Ishikawa (cell line): ENCODE results near the gene BTBD2.

Source experiments
- CEBPB ChIP-seq: IDR thresholded peaks from 2 replicates; pipeline ENCODE4 v1.6.1; 2012
- CREB1 ChIP-seq: IDR thresholded peaks from 2 replicates; pipeline ENCODE4 v1.6.1; 2012; ENCODE audit warnings: low read depth
- EGR1 ChIP-seq: IDR thresholded peaks from 2 replicates; pipeline ENCODE4 v1.6.1; 2012
- EP300 ChIP-seq: IDR thresholded peaks from 2 replicates; pipeline ENCODE4 v1.6.1; 2012; ENCODE audit warnings: borderline replicate concordance
- FOXM1 ChIP-seq: IDR thresholded peaks from 2 replicates; pipeline ENCODE4 v1.6.1; 2012; ENCODE audit warnings: low read depth, borderline replicate concordance
- NFIC ChIP-seq: IDR thresholded peaks from 2 replicates; pipeline ENCODE4 v1.6.1; 2012
- RAD21 ChIP-seq: IDR thresholded peaks from 2 replicates; pipeline ENCODE4 v1.6.1; 2012; ENCODE audit warnings: low read depth
- TAF1 ChIP-seq: IDR thresholded peaks from 2 replicates; pipeline ENCODE4 v1.6.1; 2012; ENCODE audit warnings: low read depth, mild to moderate bottlenecking
- TCF12 ChIP-seq: IDR thresholded peaks from 2 replicates; pipeline ENCODE4 v1.6.1; 2012; ENCODE audit warnings: low read depth
- TEAD4 ChIP-seq: IDR thresholded peaks from 2 replicates; pipeline ENCODE4 v1.6.1; 2012
- YY1 ChIP-seq: IDR thresholded peaks from 2 replicates; pipeline ENCODE4 v1.6.1; 2012; ENCODE audit warnings: low read depth
- ZBTB7A ChIP-seq: IDR thresholded peaks from 2 replicates; pipeline ENCODE4 v1.6.1; 2012; ENCODE audit warnings: low read depth
- TF ChIP-seq, protein P1 (sequence below): IDR thresholded peaks from 2 replicates; pipeline ENCODE4 v1.6.1; 2012
- TF ChIP-seq, protein P2 (sequence below): IDR thresholded peaks from 2 replicates; pipeline ENCODE4 v1.6.1; 2012; ENCODE audit warnings: low read depth, mild to moderate bottlenecking
- TF ChIP-seq, protein P3 (sequence below): IDR thresholded peaks from 2 replicates; pipeline ENCODE4 v1.6.1; 2012

Gene BTBD2

DNA sequence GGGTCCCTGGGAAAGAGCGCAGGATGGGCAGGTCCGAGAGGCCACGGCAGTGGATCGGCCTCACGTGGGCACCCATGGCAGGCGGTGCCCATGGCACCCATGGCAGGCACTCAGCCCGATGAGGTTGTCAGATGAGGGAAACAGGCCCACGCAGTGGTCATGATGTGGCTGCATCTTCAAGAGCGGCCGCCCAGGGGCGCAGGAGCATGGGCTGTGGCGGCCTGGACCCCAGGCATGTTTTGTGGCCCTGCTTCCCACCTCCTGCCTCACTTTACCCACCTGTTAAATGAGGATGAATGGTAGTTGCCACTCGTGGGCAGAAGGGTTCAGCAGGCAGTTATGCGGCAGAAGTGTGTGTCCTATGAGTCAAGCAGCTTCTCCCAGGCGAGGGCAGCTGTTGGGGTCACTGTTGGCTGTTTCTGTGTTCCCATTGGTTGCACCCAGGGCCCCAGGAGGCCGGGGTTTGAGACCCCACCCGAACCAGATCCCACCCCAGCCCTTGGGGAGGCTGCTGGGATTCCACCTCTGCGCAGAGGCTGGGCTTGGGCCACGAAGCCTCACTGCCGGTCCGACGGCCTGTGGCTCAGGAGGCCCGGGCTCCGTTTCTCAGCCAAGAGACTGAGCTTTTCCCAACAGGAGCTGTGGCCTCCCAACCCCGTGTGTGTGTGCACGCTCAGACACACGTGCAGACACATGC lies 44.6 kb downstream of the BTBD2 start:
- TF ChIP-seq CREB1 (no peak), TEAD4 (no peak), FOXM1 (no peak), ZBTB7A (no peak), RAD21 (no peak), TCF12 (no peak), NFIC (no peak), CEBPB (no peak), YY1 (no peak), EP300 (no peak), TAF1 (no peak), EGR1 (no peak)
- TF ChIP-seq, protein P1, sequence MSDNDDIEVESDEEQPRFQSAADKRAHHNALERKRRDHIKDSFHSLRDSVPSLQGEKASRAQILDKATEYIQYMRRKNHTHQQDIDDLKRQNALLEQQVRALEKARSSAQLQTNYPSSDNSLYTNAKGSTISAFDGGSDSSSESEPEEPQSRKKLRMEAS, result no peak
- TF ChIP-seq, protein P2, sequence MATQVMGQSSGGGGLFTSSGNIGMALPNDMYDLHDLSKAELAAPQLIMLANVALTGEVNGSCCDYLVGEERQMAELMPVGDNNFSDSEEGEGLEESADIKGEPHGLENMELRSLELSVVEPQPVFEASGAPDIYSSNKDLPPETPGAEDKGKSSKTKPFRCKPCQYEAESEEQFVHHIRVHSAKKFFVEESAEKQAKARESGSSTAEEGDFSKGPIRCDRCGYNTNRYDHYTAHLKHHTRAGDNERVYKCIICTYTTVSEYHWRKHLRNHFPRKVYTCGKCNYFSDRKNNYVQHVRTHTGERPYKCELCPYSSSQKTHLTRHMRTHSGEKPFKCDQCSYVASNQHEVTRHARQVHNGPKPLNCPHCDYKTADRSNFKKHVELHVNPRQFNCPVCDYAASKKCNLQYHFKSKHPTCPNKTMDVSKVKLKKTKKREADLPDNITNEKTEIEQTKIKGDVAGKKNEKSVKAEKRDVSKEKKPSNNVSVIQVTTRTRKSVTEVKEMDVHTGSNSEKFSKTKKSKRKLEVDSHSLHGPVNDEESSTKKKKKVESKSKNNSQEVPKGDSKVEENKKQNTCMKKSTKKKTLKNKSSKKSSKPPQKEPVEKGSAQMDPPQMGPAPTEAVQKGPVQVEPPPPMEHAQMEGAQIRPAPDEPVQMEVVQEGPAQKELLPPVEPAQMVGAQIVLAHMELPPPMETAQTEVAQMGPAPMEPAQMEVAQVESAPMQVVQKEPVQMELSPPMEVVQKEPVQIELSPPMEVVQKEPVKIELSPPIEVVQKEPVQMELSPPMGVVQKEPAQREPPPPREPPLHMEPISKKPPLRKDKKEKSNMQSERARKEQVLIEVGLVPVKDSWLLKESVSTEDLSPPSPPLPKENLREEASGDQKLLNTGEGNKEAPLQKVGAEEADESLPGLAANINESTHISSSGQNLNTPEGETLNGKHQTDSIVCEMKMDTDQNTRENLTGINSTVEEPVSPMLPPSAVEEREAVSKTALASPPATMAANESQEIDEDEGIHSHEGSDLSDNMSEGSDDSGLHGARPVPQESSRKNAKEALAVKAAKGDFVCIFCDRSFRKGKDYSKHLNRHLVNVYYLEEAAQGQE, result no peak

DNA sequence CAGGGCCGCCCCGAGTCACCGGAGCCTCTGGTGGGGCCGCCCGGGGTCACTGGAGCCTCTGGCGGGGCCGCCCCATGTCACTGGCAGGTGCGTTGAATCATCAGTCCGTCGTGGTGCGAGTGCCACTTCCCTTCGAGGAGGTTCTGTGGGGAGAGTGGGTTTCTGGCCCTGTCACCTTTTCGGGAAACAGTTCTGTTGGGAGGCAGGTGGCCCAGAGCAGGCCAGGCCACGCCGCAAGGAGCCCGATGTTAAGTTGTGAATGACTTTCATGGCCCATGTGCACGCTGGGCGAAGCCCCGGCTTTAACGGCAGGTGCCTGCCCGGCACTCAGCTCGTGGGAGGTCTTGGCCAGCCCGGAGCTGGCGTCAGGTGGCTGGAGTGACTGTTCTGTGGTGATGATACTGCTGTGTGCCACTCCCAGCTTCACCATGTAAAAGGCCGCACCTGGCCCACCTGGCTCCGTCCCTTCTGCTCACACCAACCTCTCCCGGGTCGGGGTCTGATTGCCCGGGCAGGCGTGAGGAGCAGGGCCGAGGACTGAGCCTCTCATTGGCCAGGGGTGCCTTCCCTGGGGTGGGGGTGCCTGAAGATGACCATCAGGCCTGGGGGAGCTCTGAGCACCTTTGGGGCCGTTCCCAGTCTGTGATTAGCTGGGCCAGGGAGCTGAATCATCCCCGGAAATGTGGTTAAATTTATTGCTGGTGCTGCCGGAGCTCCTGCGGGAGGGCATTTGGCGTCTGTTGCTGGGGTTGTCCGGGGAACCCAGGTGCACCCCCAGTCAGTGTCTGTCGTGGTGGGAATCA lies 45.3 kb downstream of the BTBD2 start:
- no peak for TF ChIP-seq CEBPB

DNA sequence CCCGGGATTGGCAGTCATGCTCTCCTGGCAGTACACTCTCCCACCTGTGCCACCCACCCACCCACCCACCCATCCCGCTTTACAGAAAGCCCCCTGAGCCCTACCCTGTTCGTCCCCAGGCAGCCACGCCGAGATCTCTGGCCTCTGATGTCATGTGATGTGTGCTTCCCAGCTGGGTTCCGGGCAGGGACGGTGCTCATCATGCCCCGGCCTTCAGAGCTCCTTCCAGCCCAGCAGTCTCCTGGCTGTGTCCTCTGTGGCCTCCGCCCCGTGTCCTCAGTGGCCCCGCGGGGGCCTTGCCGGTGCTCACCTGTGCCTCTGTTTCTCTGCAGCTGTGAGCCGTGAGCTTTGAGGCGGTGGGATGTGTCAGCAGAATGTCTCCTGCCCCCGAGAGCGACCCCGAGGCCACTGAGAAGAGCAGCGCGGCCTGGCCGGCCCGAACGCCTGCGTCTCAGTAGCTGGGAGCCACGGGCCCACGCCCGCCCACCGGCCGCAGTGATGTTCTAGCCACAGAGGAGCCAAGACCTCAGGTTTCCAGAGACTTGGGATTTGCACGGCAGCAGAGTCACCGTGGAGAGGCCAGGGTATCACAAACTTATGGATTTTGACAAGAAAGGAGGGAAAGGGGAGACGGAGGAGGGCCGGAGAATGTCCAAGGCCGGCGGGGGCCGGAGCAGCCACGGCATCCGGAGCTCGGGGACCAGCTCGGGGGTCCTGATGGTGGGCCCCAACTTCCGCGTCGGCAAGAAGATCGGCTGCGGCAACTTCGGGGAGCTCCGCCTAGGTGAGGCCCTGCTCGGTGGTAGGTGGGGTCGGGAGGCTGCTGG lies 46.1 kb downstream of the BTBD2 start:
- TF ChIP-seq YY1 (no peak), TAF1 (no peak), CEBPB (no peak), EGR1 (no peak), EP300 (no peak), RAD21 (no peak), TCF12 (no peak), CREB1 (no peak), FOXM1 (no peak), TEAD4 (no peak), NFIC (no peak)
- TF ChIP-seq, protein P1, result no peak
- TF ChIP-seq, protein P3, sequence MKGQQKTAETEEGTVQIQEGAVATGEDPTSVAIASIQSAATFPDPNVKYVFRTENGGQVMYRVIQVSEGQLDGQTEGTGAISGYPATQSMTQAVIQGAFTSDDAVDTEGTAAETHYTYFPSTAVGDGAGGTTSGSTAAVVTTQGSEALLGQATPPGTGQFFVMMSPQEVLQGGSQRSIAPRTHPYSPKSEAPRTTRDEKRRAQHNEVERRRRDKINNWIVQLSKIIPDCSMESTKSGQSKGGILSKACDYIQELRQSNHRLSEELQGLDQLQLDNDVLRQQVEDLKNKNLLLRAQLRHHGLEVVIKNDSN, result no peak
- TF ChIP-seq, protein P2, result no peak

DNA sequence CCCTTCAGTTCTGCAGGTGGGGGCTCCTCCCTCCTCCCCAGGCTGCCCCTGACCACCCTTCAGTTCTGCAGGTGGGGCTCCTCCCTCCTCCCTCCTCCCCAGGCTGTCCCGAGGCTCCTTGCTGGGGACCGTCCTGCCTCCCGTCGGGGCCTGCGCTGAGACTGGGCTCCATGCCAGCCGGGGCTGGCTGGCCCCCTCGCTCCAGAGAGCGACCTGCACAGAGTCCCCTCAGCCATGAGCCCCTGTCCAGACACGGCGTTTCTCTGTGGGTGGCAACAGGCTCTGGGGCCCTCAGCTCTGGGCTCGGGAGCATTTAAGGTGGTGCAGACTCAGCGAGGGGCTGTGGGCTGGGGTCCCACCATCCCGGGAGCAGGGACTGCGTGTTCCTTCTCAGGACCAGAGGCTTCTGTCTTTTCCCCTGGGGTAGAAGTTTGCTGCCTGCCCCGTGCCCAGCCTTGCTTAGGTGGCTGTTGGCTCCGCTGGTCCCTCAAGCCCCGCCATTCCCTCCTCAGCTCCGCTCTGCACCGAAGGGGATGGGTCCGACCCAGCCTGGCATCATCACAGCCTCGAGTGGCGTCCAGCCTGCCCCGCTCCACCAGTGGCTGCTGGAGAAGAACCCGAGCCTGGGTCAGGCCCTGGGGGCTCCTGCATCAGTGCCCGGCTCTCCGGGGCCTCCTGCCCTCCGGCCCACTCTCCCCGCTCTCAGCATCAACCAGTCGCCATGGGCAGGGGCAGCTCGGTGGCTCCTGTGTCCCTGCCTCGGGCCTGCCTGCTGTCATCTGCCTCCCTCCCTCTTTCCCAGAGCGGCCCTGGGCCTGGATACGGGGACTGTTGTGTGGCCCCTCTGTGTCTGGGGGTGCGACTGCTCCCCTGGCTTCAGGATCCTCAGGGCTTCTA lies 47.0 kb downstream of the BTBD2 start:
- TF ChIP-seq FOXM1, result no peak
- TF ChIP-seq, protein P2, result no peak
- no peak for TF ChIP-seq TAF1
